GM18507 (cell line): ENCODE results near the gene IGSF21.
"Not testable (repeated sequence)": the region's sequence is repeated elsewhere in the genome, so short reads cannot be mapped to it uniquely, and the experiment has no call there.

Experiments
- DNase-seq: peaks from one replicate; pipeline ENCODE4 v3.0.0; 2011; ENCODE audit warnings: low read depth; ENCODE audit not compliant: insufficient read length; ENCODE audit errors: extremely low spot score
- FAIRE-seq: peaks from 2 replicates; lab custom pipeline; 2011; peaks lifted over from hg19 to GRCh38; lab: Jason Lieb, UNC

IGSF21 gene

DNA sequence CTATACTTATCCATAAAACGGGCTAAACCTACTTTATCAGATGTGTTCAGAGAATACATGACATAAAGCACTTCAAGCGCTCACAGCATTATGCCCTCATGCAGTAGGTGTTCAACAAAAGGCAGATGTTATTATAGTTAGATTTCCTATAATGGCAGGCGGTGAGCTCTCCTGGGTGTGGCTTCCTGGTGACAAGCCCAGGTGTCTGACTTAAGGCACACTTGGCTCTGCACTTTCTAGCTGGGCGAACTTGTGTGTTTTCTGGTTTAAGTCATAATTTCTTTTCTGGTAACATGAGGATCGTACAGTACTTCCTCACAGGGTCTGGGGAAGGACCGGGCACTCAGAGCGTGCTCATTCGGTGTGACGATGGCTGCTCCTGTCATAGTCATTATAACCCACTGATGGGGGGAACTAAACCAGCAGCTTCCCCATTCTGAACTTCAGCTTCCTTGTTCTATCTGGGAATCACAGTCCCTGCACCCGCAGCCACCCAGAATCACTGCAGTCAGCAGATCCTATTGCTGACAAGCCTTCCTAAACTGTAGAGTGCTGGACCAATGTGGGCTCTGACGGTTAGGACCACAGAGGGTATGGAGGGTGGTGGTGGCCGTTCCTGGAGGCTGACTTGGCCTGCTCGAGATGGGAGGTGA, 52.8 kb downstream of the IGSF21 start:
- no peak for FAIRE-seq
- no peak for DNase-seq

DNA sequence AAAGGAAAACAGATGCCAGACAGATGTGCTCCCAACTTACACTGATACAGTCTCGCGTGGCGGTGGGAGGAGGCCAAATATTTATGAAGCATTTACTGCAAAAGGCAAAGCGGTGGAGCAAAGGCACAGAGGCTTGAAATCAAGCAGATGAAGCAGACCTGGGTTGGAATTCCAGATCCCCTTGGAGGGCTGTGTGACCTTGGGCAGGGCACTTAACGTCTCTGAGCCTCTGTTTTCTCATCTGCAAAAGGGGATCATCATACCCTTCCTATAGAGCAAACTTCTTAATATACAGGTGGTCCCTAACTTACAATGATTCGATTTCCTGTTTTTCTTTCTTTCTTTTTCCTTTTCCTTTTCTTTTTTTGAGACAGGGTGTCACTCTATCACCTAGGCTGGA, 54.1 kb downstream of the IGSF21 start:
- DNase-seq: no peak

DNA sequence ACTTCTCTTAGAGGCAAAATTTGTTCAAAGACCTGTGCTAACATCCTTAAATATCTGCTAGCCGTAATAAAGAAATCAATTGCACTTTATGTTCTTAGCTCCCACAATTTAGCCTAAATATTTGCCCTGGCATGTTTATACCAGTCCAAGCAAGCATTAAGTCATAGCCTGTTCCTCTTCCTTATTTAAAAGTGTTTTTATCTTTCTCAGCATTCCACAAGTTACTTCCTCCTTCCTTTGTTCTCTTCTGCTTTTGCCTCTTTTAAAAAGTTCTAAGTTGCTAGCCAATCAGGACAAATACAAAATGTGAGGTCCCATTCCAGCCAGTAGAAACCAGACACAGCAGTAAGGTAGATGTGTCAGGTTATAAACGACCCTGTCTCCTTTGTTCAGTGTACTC, 58.0 kb downstream of the IGSF21 start:
- not testable (repeated sequence) for FAIRE-seq

More for the DNA sequence above, 54.1 kb downstream of the IGSF21 start:
- no peak for FAIRE-seq

DNA sequence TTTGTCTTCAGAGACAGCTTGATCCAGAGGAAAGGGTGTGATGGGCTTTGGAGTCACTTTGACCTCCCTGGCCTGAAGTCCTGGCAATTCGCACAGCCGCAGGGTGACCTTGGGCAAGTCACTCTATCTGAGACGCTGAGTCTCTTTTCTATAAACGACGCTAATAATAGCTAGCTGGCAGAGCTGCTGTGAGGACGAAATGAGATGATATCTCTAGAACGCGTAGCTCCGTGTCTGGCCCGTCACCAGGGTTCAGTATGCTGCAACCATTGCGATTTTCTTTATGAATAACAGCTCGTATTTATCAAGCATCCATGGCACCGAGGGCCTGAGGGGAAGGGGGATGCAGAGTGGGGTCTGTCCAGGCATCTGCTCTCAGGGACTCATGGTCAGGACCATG, 58.7 kb downstream of the IGSF21 start:
- FAIRE-seq (no peak), DNase-seq (no peak)

More for the DNA sequence above, 58.0 kb downstream of the IGSF21 start:
- not testable (repeated sequence) for DNase-seq

DNA sequence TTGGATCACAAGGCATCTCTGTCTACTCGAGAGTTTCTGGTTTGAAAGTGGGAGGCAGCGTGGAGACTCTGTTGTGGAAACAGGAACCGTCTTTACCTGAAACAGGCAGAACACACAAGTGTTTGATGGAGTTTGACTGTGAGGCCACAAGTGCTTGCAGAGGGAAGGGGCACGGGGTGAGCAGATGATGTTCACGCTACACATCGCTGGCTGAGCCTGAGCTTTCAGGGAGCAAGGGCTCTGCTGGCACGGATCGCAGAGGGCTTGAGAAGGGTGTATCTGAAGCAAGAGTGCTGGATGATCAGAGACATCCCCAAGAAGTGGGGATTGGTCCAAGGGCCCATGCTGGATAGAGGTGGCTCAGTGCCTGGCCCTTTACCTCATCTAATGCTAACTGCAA, 59.3 kb downstream of the IGSF21 start:
- no peak for FAIRE-seq
- no peak for DNase-seq

DNA sequence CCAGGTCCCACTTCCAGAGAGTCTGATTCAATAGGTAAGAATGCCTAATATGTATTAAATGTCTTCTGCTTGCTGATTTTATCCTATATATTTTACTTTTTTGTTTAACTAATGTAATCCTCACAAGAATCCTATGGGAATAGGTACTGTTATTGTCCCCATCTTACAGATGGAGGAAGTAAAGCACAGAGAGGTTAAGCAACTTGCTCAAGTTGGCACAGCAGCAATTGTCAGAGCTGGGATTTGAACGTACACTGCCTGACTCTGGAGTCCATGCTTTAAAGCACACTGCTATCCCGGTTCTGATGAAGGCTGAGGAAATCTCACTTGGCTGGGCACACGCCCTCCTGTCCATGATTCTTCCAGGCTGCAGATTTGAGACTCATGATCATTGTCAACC, 62.8 kb downstream of the IGSF21 start:
- FAIRE-seq (no peak), DNase-seq (no peak)

DNA sequence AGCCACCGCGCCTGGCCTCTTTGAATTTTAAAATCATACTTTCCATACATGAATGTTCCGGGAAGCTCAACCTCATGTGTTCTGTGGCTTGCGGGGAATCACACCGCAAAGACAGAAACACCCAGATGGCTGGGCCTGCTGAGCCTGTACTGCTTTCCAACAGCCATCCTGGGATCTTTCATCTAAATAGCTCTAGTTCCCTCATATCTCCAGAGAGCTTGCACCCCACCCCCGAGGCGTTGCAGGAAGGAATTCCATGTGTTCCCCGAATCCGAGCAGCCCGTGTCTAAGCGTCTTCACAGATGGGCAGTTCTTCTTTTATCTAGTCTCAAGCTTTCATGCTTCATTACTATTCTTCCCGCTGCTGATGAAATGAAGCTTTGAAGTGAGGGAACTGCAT, 66.4 kb downstream of the IGSF21 start:
- FAIRE-seq (no peak), DNase-seq (no peak)

DNA sequence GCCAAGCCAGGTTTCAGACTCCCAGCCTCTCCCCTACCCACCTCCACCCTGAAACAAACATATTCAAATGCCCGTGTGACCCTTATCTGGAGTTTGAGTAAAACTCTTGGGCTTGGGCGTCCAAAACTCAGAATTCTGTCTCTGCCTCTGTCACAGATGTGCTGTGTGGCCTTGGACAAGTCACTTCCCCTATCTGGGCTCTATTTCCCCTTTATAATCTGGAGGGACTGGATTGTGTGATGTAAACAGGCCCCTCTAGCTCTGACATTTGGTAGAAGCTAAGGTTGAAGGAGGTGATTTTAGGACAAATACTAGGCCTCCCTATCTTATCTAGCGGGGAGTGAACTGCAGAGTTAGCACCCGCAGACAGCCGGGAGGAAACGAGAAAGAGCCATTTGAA, 67.5 kb downstream of the IGSF21 start:
- no peak for FAIRE-seq
- no peak for DNase-seq

DNA sequence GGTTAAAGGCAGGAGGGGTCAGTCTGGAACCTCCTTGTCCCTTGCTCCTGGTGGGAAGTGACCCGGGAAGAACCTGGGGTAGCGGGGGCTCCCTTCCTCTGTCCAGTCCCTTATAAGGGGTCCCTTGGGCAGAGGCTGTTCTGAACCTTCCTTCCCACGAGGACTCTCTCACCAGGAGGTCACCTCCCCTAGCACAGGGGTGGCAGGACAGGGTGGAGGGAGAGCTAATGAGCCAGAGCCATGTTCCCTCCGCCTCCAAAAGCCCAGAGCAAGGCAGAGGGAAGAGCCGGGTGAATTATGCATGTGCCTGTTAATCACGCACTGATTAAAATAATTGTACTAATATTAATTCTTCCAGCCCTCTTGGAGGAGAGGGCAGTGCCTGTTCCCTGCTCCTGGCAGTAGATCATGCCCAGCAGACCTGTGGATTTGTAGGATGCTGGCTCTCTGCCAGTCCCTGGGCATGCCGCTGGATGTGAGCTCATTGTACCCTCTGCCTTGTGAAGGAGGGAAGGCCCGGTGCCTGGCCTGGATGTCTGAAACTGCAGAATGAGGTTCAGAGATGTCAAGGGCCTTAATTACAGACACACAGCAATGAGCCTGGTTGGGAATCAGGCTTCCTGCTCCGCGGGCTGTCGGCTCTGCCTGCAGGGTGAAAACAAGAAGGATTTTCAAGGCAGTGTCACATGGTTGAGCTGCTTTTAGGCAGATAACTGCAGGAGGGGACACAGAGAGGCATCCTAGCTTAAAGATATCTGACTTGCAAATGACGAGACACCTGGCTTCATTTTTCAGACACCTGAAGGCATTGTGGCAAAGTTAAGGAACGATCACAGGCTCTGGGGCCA, 68.2 kb downstream of the IGSF21 start:
- DNase-seq: no peak
- no peak for FAIRE-seq

DNA sequence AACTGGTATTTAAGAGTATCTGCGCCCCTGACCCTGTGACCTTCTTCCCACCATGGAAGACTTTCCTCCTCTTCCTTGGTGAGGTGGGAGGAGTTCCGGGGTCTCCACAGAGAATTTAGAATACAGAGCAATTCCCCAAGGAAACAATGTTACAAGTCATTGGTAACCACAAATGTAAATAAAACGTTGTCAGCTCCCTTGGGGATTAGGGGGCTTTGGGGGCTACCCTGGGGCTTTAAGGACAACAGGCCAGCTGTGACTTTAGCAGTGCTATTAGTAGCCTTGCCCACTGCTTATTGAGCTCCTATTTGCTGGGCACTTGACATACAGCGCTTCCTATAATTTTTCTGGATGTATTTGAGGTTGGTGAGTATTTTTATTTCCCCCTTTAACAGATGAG, 69.0 kb downstream of the IGSF21 start:
- DNase-seq (no peak), FAIRE-seq (no peak)

DNA sequence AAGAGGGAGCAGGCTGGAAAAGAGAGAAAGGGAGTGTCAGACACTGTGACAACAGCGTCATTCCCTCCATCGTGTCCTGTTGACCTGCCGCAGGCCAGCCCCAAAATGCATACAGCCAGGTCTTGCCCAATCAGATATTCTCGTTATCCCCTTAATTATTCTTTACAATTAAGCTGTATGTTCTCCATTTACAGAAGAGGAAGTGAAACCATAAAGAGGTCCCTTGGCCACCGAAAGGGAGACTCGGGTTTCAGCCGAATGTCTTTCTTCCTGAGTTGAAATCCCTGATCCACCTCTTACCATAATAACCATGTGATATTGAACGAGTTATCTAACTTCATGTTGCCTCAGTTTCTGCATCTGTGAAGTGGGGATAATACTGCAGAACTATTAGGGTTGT, 70.5 kb downstream of the IGSF21 start:
- DNase-seq: peak; percentile 9

DNA sequence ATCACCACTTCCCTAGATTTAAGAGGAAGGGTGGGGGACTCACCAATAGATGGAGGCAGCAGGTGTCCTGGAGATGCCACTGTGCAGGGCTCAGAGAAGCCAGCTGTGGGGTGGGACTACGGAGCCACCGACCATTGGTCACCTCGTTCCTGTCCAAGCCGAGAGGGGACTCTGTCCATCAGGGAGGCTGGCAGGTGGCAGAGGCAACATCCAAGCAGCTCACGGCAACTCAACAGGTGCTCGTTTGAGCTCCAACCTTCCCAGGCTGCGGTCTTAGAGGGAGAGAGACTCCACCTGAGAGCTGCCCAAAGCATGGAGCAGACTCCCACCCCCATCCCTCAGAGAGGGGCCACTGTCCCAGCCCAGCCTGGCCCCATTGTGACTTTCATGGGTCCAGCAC, 71.4 kb downstream of the IGSF21 start:
- FAIRE-seq (no peak), DNase-seq (no peak)

More for the DNA sequence above, 70.5 kb downstream of the IGSF21 start:
- FAIRE-seq: peak; percentile 64

DNA sequence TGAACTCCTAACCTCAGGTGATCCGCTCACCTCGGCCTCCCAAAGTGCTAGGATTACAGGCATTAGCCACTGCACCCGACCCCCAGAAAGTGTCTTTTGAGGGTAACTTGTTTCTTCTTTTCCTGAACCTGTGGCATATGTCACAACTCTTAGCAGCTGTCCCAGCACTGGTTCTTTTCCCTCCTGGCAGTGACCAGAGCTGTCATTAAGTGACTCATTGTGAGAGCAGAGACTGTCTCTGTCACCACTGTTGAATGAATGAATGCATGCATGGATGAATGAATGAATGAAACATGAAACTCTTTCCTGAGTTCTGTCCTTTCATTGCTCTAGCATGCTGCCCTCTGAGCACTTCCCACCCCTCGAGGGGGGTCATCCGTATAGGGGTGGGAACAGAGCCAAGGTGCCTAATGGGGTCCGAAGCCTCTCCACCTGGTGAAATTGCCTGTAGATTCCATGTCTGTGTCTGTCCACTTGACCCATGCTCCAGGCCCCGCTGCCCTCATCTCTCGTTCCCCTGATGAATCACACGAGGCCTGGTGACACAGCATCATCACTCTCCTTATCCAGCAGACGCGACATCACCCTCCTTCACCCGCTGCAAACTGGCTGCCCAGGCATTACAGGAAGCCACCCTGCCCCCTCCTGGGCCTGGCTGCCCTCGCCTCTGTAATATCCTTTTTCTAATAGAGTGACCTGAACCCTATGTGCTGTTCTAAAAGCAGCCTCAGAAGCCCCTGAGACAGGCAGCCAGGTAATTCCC, 75.0 kb downstream of the IGSF21 start:
- no peak for DNase-seq
- no peak for FAIRE-seq

DNA sequence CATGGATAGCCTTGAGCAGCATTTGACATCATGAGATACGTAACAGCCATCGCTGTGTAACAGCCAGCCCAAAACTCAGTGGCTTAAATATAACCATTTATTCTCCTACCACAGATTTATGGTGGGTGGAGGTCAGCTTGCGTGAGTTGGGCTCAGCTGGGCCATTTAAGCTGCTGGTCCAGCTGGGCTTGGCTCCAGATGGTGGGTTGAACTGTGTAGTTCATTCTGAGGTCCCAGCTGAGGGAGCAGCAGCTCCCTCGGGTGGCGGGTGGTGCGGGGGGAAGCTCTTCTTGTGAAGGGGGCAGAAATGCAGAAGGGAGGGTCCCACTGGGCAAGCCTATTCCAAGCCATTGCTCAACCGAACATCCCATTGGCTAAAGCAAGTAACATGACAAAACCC, 75.9 kb downstream of the IGSF21 start:
- DNase-seq (no peak), FAIRE-seq (no peak)

DNA sequence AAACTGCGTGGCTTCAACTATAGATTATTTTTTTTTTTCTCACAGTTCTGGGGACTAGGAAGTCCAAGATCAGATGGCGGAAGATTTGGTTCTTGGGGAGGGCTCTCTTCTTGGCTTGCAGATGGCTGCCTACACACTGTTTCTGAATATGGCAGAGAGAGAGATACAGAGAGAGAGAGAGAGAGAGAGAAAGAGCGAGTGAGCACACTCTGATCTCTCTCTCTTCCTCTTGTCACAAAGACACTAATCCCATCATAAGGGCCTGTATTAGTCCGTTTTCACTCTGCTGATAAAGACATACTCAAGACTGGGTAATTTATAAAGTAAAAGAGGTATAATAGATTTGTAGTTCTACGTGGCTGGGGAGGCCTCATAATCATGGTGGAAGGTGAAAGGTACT, 79.5 kb downstream of the IGSF21 start:
- DNase-seq: no peak
- no peak for FAIRE-seq

DNA sequence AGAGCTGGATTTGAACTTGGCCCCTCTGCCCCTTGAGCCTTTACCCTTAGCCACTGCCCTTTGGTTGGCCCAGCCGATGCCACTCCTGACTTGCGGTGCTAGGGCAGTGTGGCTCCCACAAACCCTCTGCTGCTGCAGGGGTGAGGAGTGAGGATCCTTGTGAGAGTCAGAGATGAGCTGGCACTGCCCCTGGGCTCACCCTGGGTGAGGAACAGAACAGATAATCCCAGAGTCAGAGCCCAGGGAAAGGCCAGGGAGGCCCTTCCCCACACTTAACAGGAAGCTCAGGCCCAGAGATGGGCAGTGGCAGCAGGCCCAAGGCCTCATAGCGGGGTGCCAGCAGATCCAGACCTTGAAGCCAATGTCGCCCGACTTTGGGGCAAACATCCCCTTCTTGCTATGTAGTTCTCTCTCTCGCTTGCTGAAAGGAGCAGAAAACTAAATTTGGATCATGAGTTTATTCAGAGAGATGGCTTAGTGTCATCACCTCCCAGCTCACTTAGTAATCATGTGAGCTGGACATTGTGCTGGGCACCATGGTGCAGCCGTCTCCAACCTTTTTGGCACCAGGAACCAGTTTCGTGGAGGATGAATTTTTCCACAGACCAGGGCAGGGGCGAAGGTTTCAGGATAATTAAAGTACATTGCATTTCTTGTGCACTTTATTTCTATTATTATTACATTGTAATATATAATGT, 81.4 kb downstream of the IGSF21 start:
- FAIRE-seq (no peak), DNase-seq (no peak)

DNA sequence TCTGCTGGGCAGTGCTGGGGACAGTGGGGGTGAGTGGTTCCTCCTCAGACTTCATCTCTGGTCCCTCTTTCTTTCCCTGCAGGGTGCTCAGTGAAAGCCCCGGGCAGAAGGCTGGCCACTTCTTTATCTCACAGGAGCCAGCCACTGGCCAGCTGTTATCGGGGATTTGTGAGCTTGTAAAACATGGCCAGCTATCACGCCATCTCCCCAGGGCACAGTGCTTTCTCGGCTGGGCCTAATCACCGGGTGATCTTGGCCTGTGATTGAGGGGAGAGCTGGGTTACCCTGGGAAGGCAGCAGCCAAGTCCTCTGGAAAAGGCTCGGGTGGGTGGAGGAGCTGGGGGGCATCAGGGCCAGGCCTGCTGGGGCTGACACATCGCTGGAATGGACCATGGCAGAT, 83.0 kb downstream of the IGSF21 start:
- DNase-seq (no peak), FAIRE-seq (no peak)

DNA sequence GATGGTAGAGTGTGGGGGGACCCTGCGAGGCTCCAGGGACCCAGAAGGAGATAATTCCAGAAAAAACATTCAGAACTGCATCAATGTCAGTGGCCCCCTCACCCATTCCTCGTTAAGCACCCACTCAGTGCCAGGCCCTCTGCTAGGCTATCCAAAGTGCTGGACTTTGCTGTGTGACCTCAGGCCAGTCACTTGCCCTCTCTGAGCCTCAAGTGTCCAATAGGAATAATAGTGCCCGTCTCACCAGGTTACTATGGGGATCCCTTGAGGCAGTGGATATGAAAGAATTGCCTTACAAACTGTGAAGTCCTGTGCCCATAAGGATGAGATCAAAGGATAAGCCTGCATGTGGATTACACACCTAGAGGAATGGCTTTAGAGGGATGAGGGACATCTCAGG, 83.4 kb downstream of the IGSF21 start:
- DNase-seq (no peak), FAIRE-seq (no peak)

DNA sequence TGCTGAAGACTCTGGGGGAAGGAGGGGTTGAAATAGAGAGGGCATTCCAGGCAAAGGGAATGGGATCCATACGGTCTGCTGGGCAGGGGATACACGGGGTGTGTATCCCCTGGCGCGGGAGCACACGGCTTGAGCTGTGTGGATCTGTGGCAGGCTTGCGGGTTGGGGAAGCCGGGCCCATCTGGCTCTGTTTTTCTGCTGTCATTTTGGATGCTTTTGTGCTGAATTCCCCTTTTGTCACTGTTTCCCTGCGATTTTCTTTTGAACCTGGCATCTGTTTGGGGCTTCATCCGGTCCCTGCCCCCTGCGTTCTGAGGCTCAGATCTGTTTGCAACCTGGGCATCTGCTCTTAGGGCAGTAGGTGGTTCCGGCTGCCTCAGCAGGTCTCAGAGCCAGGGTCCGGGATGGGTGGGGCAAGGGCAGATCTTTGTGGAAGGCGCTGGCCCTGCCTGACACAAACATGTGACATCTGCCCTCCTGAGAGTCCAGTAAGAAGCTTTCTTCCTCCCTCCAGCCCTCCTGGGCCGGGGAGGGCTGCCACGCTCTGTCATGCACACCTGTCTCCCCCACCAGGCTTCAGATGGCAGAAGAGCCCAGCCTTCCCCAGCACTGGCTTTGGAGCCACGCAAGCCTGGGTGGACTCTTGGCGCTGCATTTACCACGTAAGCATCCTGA, 84.0 kb downstream of the IGSF21 start:
- DNase-seq: no peak
- FAIRE-seq: no peak
